K562 (cell line): ENCODE data around the gene MAST1. TPM values are rescaled to one million over a fixed set of nuclear protein-coding genes. Genes with fewer than 3 reads are reported as not detected.
A peak's percentile ranks its signal among the peaks of the same experiment; 100 is the strongest.

Experiments
- ATAC-seq: fragments of 200-7000 bp; cut with Tn5 transposase; 3 replicates; pipeline ENCODE4 v1.9.1; 2020; ENCODE audit warnings: moderate library complexity
- BruUV-seq: library from RNA; stranded (reverse); fragments of 400-500 nt; replicated peaks from 2 replicates; lab custom pipeline; 2021; lab: Mats Ljungman, UMichigan
- CTCF ChIA-PET: fragments of 300-600 bp; formaldehyde crosslinking; extraction: SDS; loops from one replicate; lab custom pipeline; 2021; ENCODE audit warnings: low intra/inter-chr PET ratio; lab: Yijun Ruan, JAX
- POLR2A ChIA-PET: fragments of 300-600, 350-650 bp; sonication (Branson Sonifier 250); formaldehyde crosslinking; extraction: SDS; loops from one replicate; lab custom pipeline; 2021; ENCODE audit warnings: antibody characterized with exemption, inconsistent platforms; lab: Yijun Ruan, JAX
- DNase-seq, 4 experiments: peaks; one replicate each; pipeline versions ENCODE4 v3.0.0 to v3.0.0-alpha.2; 2011 to 2018; ENCODE audit warnings: low spot score in 3 of 4, mixed read lengths in 3 of 4; ENCODE audit errors: extremely low read depth in 1 of 4
- FAIRE-seq: peaks from 2 replicates; lab custom pipeline; 2011; peaks lifted over from hg19 to GRCh38; lab: Jason Lieb, UNC
- H2AFZ ChIP-seq: 2 replicates; pipeline ENCODE4 v1.6.0; 2011; ENCODE audit warnings: low read depth, low read length, control low read depth, inconsistent platforms
- H3K27ac ChIP-seq: fragments of 200-600 bp; 3 replicates; pipeline ENCODE4 v1.8.0; 2011; ENCODE audit warnings: low read depth, mild to moderate bottlenecking, control low read depth, inconsistent platforms, low read length, moderate library complexity, mixed read lengths; ENCODE audit errors: extremely low read depth
- H3K27me3 ChIP-seq, 2 experiments: fragments of 300-600 bp in 1 of 2; 2 replicates in 1 of 2; 3 replicates in 1 of 2; pipeline versions ENCODE4 v1.6.0 to v1.8.0; 2011; ENCODE audit warnings: inconsistent platforms in 2 of 2, low read length in 2 of 2, mild to moderate bottlenecking in 1 of 2, mixed read lengths in 1 of 2, moderate library complexity in 1 of 2; ENCODE audit not compliant: control insufficient read depth in 2 of 2, insufficient read depth in 2 of 2
- H3K36me3 ChIP-seq: fragments of 300-600 bp; 3 replicates; pipeline ENCODE4 v1.8.0; 2011; ENCODE audit warnings: mild to moderate bottlenecking, low read length, inconsistent platforms; ENCODE audit not compliant: control insufficient read depth, insufficient read depth
- H3K4me1 ChIP-seq, 2 experiments: fragments of 200-600 bp in 1 of 2; replicated peaks in 1 of 2; 2 replicates in 1 of 2; 3 replicates in 1 of 2; pipeline versions ENCODE4 v1.5.1 to v1.8.0; 2011; ENCODE audit warnings: inconsistent platforms in 2 of 2, low read length in 2 of 2, mild to moderate bottlenecking in 1 of 2, mixed read lengths in 1 of 2, moderate library complexity in 1 of 2; ENCODE audit not compliant: control insufficient read depth in 2 of 2, insufficient read depth in 2 of 2
- H3K4me2 ChIP-seq: 2 replicates; pipeline ENCODE4 v1.6.1; 2011; ENCODE audit warnings: low read length, control low read depth, inconsistent platforms, mixed read lengths; ENCODE audit not compliant: insufficient read depth
- H3K4me3 ChIP-seq: fragments of 200-600 bp; sonication (generic), shearing (Covaris generic); 2 replicates; pipeline ENCODE4 v1.5.1; 2016; ENCODE audit warnings: control low read depth, inconsistent platforms
- H3K79me2 ChIP-seq: fragments of 200-600 bp; 3 replicates; pipeline ENCODE4 v1.8.0; 2011; ENCODE audit warnings: low read length, inconsistent platforms; ENCODE audit not compliant: control insufficient read depth, insufficient read depth
- H3K9ac ChIP-seq, 2 experiments: 2 replicates each; pipeline versions ENCODE4 v1.6.0 to v1.6.1; 2011; ENCODE audit warnings: low read depth in 2 of 2, low read length in 2 of 2, control low read depth in 1 of 2, inconsistent platforms in 1 of 2, mild to moderate bottlenecking in 1 of 2, mixed read lengths in 1 of 2; ENCODE audit not compliant: insufficient read depth in 1 of 2
- H3K9me1 ChIP-seq: one replicate; pipeline ENCODE4 v1.6.0; 2011; ENCODE audit warnings: inconsistent platforms, mild to moderate bottlenecking, low read length, moderate library complexity; ENCODE audit not compliant: control insufficient read depth, insufficient read depth
- H3K9me3 ChIP-seq: replicated peaks from 2 replicates; pipeline ENCODE4 v1.5.1; 2011; ENCODE audit warnings: low read depth, low read length, inconsistent platforms; ENCODE audit not compliant: control insufficient read depth, insufficient read depth
- H4K20me1 ChIP-seq: replicated peaks from 2 replicates; pipeline ENCODE4 v1.6.1; 2011; ENCODE audit warnings: low read length, inconsistent platforms, mixed read lengths; ENCODE audit not compliant: control insufficient read depth, insufficient read depth
- FOXO4 ChIP-seq: fragments of 450-650 bp; formaldehyde crosslinking; IDR thresholded peaks from 2 replicates; pipeline ENCODE4 v1.4.0; 2020; ENCODE audit warnings: mild to moderate bottlenecking, moderate library complexity
- KLF1 ChIP-seq: fragments of 450-650 bp; IDR thresholded peaks from 2 replicates; pipeline ENCODE4 v1.6.1; 2016; ENCODE audit warnings: missing genetic modification characterization, missing compliant biosample characterization
- WGBS: fragments of 100-300 bp; shearing (Covaris generic); methylation state at CpG from one replicate; pipeline ENCODE4 v1.1.6; 2016; ENCODE audit warnings: low coverage, mixed read lengths; ENCODE audit not compliant: insufficient coverage; ENCODE audit errors: missing lambda C conversion rate; 5-methylcytosine and 5-hydroxymethylcytosine counted together
- in situ Hi-C: fragments of 300-500 bp; cut with MboI; formaldehyde crosslinking; loops from 4 replicates; pipeline ENCODE4 v1.15.0; 2018; ENCODE audit warnings: inconsistent platforms, mixed read lengths
- intact Hi-C: fragments of 100-400 bp; cut with micrococcal nuclease; formaldehyde crosslinking; loops from 2 replicates; pipeline ENCODE4 v1.14.2; 2022
- polyA plus RNA-seq, 8 experiments: library from polyadenylated mRNA; depleted of rRNA in 4 of 8; stranded (reverse) in 5 of 8; unstranded in 3 of 8; fragments of >200 nt; fragmentation: Nextera tagmentation in 2 of 8; fragmentation: Illumina TruSeq in 1 of 8; extraction: Ambion mirVana in 2 of 8; extraction: Trizol in 1 of 8; gene quantifications; 2 replicates each; pipeline versions ENCODE4 v1.2.1 to v1.2.3, GENCODE V29; 2011 to 2014; ENCODE audit warnings: inconsistent platforms in 1 of 8, missing spikeins in 1 of 8
- total RNA-seq, 7 experiments: library from RNA; depleted of rRNA in 6 of 7; stranded (reverse); fragments of >200 nt in 6 of 7; fragmentation: Illumina TruSeq in 2 of 7; extraction: Trizol in 2 of 7; gene quantifications; 2 replicates each; pipeline versions ENCODE4 v1.2.1 to v1.2.3, GENCODE V29; 2011 to 2021; ENCODE audit warnings: low replicate concordance in 1 of 7

MAST1 gene
- total and polyA plus RNA-seq, 9 of the 15 experiments (the other 6 are each of a cell fraction or from before 2014, with no cell fraction given), result 0.48 to 10.3 (median 3.9) TPM

- intact Hi-C loops, result no loop called here
- H3K27ac ChIP-seq, result peak overlapping the region; percentile 51; the same call in 1 of the 3 replicates
- no peaks in the 10 kb centered on the region for H3K36me3 ChIP-seq
- no peaks in the 10 kb centered on the region for H3K9me3 ChIP-seq
- 63% methylated on average over 26 of the region's 29 CpGs for WGBS
- no peaks in the 10 kb centered on the region; the same call in 1 of the 2 replicates for H4K20me1 ChIP-seq
- H3K4me3 ChIP-seq, result peak overlapping the region; percentile 54
- no peaks in the 10 kb centered on the region for H3K79me2 ChIP-seq
- peak overlapping the region; percentile 98 for H2AFZ ChIP-seq
- in situ Hi-C loops, result no loop called here
- peaks cover 8 to 42% of the 10 kb centered on the region in 2 experiments; a peak in 4 of 5 replicates for H3K4me1 ChIP-seq
- no peak overlapping the region for H3K9ac ChIP-seq
- BruUV-seq, result no TSS peak
- CTCF ChIA-PET, result no interaction called here
- DNase-seq, result peak; percentile 52 to 77 (median 72)
- H3K9me1 ChIP-seq, result no peaks in the 10 kb centered on the region
- POLR2A ChIA-PET, result no interaction called here
- no peak for FAIRE-seq
- H3K4me2 ChIP-seq, result peak overlapping the region; percentile 95
- no peaks in the 10 kb centered on the region for H3K27me3 ChIP-seq
- TF ChIP-seq KLF1 (tag) (peak; percentile 29; the same call in 1 of the 2 replicates), FOXO4 (CRISPR knock-in tag) (no peak)
- ATAC-seq, result peak; percentile 77
These were observed 28.3 kb downstream of the MAST1 start for GRCh38 chr19:12866416-12867119.
